Stimulated activated naive CD8-positive, alpha-beta T cell treated with anti-CD3 and anti-CD28 coated beads, Interleukin-15, amount 100 ng/mL, for 72 hours (primary cell): Measurements from ENCODE around the gene VEGFC.

Experiments used
- ATAC-seq: fragments of 150-1000 bp; cut with Tn5 transposase; 2 replicates; pipeline ENCODE4 v1.10.0; 2021; ENCODE audit warnings: mild to moderate bottlenecking, moderate library complexity
- DNase-seq, 2 donors: peaks; one replicate each; pipeline ENCODE4 v3.0.0; 2021 to 2022
- H3K27ac Mint-ChIP-seq, 2 donors: one replicate each; pipeline ENCODE4 v1.8.0; 2022; ENCODE audit warnings: mild to moderate bottlenecking in 2 of 2, mixed read lengths in 2 of 2, moderate library complexity in 2 of 2
- H3K27me3 Mint-ChIP-seq: one replicate; pipeline ENCODE4 v1.8.0; 2022; ENCODE audit warnings: mixed read lengths
- H3K4me1 Mint-ChIP-seq: one replicate; pipeline ENCODE4 v1.8.0; 2022; ENCODE audit warnings: mild to moderate bottlenecking, mixed read lengths
- H3K4me3 Mint-ChIP-seq, 2 donors: one replicate each; pipeline ENCODE4 v1.8.0; 2022; ENCODE audit warnings: mild to moderate bottlenecking in 2 of 2, mixed read lengths in 2 of 2, moderate library complexity in 1 of 2
- H3K9me3 Mint-ChIP-seq, 2 donors: one replicate each; pipeline ENCODE4 v1.8.0; 2022; ENCODE audit warnings: mixed read lengths in 2 of 2

Gene VEGFC

GRCh38 chr4:176709417-176709816 lies 83.3 kb downstream of the VEGFC start:
- no peak overlapping the region for H3K27ac Mint-ChIP-seq
- DNase-seq (no peak), ATAC-seq (no peak)
- no peaks in the 10 kb centered on the region for H3K4me1 Mint-ChIP-seq
- no peak overlapping the region for H3K4me3 Mint-ChIP-seq
- H3K27me3 Mint-ChIP-seq, result no peaks in the 10 kb centered on the region
- H3K9me3 Mint-ChIP-seq, result no peaks in the 10 kb centered on the region

GRCh38 chr4:176708771-176709311 lies 83.9 kb downstream of the VEGFC start:
- ATAC-seq, result no peak
- Mint-ChIP-seq H3K4me3 (no peak overlapping the region), H3K27ac (no peak overlapping the region), H3K9me3 (no peaks in the 10 kb centered on the region), H3K27me3 (no peaks in the 10 kb centered on the region), H3K4me1 (no peaks in the 10 kb centered on the region)
- no peak for DNase-seq

- no peaks in the 10 kb centered on the region for H3K27me3 Mint-ChIP-seq
- no peak overlapping the region for H3K4me3 Mint-ChIP-seq
- ATAC-seq (no peak), DNase-seq (no peak)
- no peak overlapping the region for H3K27ac Mint-ChIP-seq
- H3K4me1 Mint-ChIP-seq, result no peaks in the 10 kb centered on the region
- no peaks in the 10 kb centered on the region for H3K9me3 Mint-ChIP-seq
Observed at GRCh38 chr4:176690716-176691115, 102.0 kb downstream of the VEGFC start.

DNA sequence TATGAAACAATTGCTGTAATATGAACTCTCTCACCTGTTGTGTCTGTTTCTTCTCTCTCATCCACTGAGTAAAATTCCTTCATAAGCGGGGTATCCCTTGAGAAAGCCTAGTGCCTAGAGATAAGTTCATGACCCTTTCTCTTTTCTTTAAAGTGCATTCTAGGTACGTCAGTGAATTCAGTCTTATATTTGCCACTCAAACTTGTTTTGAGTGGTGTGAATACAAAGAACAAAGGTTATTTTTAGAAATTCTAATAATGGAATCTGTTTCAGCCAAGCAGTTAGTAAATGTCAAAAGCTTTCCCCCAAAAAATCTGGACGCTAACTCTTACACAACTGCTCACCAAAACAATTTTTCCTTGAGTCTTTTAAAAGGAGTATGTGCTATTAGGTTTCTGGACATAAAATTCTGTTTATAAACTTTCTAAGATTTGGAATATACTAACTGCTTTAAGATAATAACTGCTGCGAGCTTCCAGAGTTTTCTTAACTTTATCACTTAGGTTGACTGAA lies 112.0 kb downstream of the VEGFC start:
- no peak for ATAC-seq
- Mint-ChIP-seq H3K27me3 (no peaks in the 10 kb centered on the region), H3K27ac (no peak overlapping the region), H3K9me3 (peaks cover 0 to 5% of the 10 kb centered on the region in 2 donors), H3K4me3 (no peak overlapping the region), H3K4me1 (no peaks in the 10 kb centered on the region)
- no peak for DNase-seq

GRCh38 chr4:176676901-176677300 lies 115.8 kb downstream of the VEGFC start:
- ATAC-seq (no peak), DNase-seq (no peak)
- Mint-ChIP-seq H3K9me3 (peaks cover 0 to 5% of the 10 kb centered on the region in 2 donors), H3K27ac (no peak overlapping the region), H3K4me3 (no peak overlapping the region), H3K4me1 (no peaks in the 10 kb centered on the region), H3K27me3 (no peaks in the 10 kb centered on the region)

- H3K4me1 Mint-ChIP-seq, result no peaks in the 10 kb centered on the region
- H3K4me3 Mint-ChIP-seq, result no peak overlapping the region
- peaks cover 0 to 5% of the 10 kb centered on the region in 2 donors for H3K9me3 Mint-ChIP-seq
- no peak overlapping the region for H3K27ac Mint-ChIP-seq
- DNase-seq (no peak), ATAC-seq (no peak)
- no peaks in the 10 kb centered on the region for H3K27me3 Mint-ChIP-seq
Observed at GRCh38 chr4:176675810-176676209, 116.9 kb downstream of the VEGFC start.

DNA sequence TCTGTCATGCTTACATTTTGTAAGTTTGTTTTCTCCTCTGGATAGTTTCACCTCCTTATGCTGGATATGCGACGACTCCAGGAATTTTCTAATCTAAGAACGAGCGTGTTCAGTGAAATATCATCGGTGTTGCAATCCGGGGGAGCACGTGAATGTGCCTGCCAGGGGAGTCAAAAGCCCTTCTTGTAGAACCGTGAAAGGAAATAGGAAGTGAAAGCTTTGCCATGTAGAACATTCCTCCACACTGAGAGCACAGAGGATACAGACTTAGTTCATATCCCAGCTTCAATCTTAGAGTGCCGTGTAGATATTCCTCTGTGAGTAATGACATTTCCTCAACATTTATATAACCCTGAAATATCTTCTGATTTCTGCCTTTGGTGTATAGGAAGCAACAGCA lies 121.2 kb downstream of the VEGFC start:
- no peaks in the 10 kb centered on the region for H3K9me3 Mint-ChIP-seq
- no peak for DNase-seq
- no peaks in the 10 kb centered on the region for H3K4me1 Mint-ChIP-seq
- ATAC-seq, result no peak
- H3K4me3 Mint-ChIP-seq, result no peak overlapping the region
- H3K27ac Mint-ChIP-seq, result no peak overlapping the region
- no peaks in the 10 kb centered on the region for H3K27me3 Mint-ChIP-seq

GRCh38 chr4:176668324-176668723 lies 124.4 kb downstream of the VEGFC start:
- no peak overlapping the region for H3K4me3 Mint-ChIP-seq
- no peaks in the 10 kb centered on the region for H3K27me3 Mint-ChIP-seq
- no peak for ATAC-seq
- H3K27ac Mint-ChIP-seq, result no peak overlapping the region
- H3K9me3 Mint-ChIP-seq, result no peaks in the 10 kb centered on the region
- no peak for DNase-seq
- no peaks in the 10 kb centered on the region for H3K4me1 Mint-ChIP-seq

- no peaks in the 10 kb centered on the region for H3K4me1 Mint-ChIP-seq
- H3K9me3 Mint-ChIP-seq, result no peaks in the 10 kb centered on the region
- DNase-seq (no peak), ATAC-seq (no peak)
- no peaks in the 10 kb centered on the region for H3K27me3 Mint-ChIP-seq
- no peak overlapping the region for H3K27ac Mint-ChIP-seq
- H3K4me3 Mint-ChIP-seq, result no peak overlapping the region
Observed at GRCh38 chr4:176664964-176665363, 127.8 kb downstream of the VEGFC start.

DNA sequence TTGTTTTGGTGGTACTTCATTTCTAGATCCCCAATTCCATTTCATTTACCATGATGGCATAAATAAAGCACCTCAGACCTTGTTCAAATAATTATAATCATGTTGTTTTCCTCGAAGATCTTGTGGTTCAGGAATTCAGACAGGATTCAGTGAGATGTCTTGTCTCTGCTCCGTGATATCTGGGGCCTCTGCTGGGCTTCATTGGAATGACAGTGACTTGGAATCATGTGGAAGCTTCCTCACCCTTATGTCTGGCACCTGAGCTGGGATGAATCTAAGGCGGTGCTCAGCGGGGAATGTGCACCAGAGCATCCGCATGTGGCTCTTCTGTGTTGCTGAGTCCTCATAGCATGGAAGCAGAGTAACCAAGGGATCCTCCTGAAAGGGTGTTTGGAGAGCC lies 132.2 kb downstream of the VEGFC start:
- no peak overlapping the region for H3K27ac Mint-ChIP-seq
- no peak for DNase-seq
- ATAC-seq, result no peak
- no peaks in the 10 kb centered on the region for H3K4me1 Mint-ChIP-seq
- no peaks in the 10 kb centered on the region for H3K9me3 Mint-ChIP-seq
- no peaks in the 10 kb centered on the region for H3K27me3 Mint-ChIP-seq
- no peak overlapping the region for H3K4me3 Mint-ChIP-seq

DNA sequence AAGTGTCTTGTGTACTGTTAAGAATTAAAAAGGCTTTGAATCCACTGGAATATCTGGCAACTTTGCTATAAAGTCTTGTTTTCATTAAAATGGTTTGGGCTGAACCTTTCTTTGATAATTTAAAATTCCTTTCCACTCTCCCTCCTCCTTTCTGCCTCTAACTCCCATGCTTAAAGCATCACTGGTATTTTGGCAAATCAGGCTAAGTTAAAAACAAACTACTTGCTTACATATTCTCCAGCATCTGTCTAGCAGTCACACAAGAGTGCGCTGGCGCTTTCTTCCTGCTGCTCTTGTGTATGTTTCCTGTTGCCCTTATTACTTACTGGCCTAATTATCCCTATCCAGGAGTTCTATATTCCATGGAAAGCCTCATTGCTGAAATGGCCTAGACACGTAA lies 136.6 kb downstream of the VEGFC start:
- no peak for ATAC-seq
- Mint-ChIP-seq H3K27ac (no peak overlapping the region), H3K27me3 (no peaks in the 10 kb centered on the region), H3K4me3 (no peak overlapping the region), H3K4me1 (no peaks in the 10 kb centered on the region), H3K9me3 (no peaks in the 10 kb centered on the region)
- DNase-seq, result no peak

DNA sequence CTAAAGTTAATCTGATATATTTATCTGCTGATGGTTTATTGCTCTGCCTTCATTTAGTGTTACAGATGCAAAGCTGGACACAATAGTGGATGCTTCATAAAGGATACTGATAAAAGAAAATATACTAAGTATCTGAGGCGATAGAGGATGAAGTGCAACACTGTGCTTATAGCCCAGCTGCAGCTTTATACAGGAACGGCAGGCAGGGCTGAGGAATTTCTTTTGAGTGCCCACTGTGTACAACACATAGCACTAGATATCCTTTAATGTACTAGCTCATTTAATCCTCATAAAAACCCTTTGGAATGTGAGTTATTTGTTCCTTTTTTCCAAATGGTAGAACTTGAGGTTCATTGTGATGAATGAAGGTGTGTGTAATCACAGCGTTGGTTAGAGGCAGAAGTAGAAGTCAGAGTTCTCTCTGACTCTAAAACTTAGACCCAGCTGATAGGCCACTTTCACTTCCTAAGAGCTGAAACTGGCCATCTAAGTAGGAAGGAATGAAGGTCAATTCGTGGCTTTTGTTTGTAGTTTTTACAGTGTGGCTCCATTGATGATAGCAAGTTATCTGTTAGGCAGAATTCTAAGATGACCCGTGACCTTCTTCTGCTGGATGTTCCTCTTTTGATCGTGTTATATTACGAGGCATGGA lies 138.0 kb downstream of the VEGFC start:
- Mint-ChIP-seq H3K27me3 (no peaks in the 10 kb centered on the region), H3K4me3 (no peak overlapping the region), H3K4me1 (no peaks in the 10 kb centered on the region), H3K9me3 (no peaks in the 10 kb centered on the region), H3K27ac (no peak overlapping the region)
- no peak for DNase-seq
- ATAC-seq, result no peak

- no peak for ATAC-seq
- Mint-ChIP-seq H3K4me1 (no peaks in the 10 kb centered on the region), H3K27ac (peak overlapping the region in 1 of 2 donors; percentile 52), H3K9me3 (no peaks in the 10 kb centered on the region), H3K4me3 (no peak overlapping the region), H3K27me3 (no peaks in the 10 kb centered on the region)
- no peak for DNase-seq
Observed at GRCh38 chr4:176653401-176654220, 139.1 kb downstream of the VEGFC start.

GRCh38 chr4:176646311-176646710 lies 146.4 kb downstream of the VEGFC start:
- Mint-ChIP-seq H3K27me3 (no peaks in the 10 kb centered on the region), H3K4me1 (no peaks in the 10 kb centered on the region), H3K4me3 (no peak overlapping the region), H3K27ac (no peak overlapping the region), H3K9me3 (no peaks in the 10 kb centered on the region)
- DNase-seq (no peak), ATAC-seq (no peak)

DNA sequence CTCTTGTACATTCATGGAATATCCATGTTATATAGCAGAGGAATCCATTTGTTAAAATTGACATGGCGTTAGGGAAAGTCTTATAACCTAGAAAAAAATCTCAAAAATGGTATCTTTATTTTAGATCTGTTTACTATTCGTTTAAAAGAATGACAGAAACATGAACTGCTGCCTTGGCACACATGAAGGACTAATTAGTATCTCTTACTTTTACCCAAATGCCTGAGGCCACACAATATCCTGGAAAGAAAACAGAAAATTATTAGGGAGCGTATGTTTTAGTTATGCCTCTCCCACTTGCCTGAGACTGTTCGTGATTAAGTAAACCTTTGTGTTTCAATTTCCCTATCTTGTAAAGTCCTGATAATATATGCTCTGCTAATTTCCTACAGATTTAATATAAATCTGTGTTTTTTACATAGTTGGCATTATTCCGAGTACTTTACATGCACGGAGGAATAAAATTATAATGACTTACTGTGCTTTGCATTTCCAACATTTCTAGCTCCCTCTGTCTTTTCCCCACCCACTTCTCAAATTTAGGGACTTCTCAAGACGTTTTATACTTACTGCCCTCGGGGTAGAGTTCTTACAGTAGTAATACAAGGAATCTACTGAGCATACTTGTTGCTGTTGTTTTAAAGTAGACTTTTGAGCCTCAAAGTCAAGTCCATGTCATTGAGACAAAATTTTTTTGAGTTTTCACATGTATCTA lies 147.3 kb downstream of the VEGFC start:
- no peaks in the 10 kb centered on the region for H3K4me1 Mint-ChIP-seq
- H3K27me3 Mint-ChIP-seq, result no peaks in the 10 kb centered on the region
- no peak overlapping the region for H3K27ac Mint-ChIP-seq
- ATAC-seq (no peak), DNase-seq (no peak)
- no peaks in the 10 kb centered on the region for H3K9me3 Mint-ChIP-seq
- no peak overlapping the region for H3K4me3 Mint-ChIP-seq

DNA sequence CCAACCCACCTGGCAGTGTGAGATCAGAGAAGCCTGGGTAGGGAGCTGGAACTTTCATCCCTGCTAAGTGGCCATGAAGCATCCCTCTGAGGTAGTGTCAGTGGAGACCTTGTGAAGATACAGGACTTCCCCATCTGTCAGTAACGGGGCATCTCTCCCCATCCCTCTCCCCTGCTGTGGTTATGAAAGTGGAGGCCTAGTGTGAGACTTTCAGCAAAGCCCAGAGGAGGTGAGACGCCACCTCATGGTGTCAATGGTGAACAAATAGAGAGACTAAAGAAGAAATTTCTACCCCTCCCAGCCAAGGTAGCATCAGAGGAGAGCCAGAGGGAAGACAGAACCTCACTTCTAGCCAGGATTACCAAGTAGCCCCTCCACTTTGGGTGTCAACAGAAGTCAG lies 150.2 kb downstream of the VEGFC start:
- H3K4me1 Mint-ChIP-seq, result no peaks in the 10 kb centered on the region
- H3K4me3 Mint-ChIP-seq, result no peak overlapping the region
- peaks cover 0 to 8% of the 10 kb centered on the region in 2 donors for H3K9me3 Mint-ChIP-seq
- H3K27me3 Mint-ChIP-seq, result no peaks in the 10 kb centered on the region
- no peak for DNase-seq
- H3K27ac Mint-ChIP-seq, result no peak overlapping the region
- ATAC-seq, result no peak
